Stimulated activated CD8-positive, alpha-beta memory T cell treated with anti-CD3 and anti-CD28 coated beads, Interleukin-12 subunit alpha, Interleukin-12 subunit beta, amount 100 ng/mL, for 1 hour (primary cell): ENCODE results near the gene BHLHE23.

Source experiments
- DNase-seq: peaks from one replicate; pipeline ENCODE4 v3.0.0-alpha.2; 2020; ENCODE audit warnings: low read depth

Gene BHLHE23

GRCh38 chr20:63006540-63007359 lies at the start of gene BHLHE23:
Gene BHLHE23, minus strand, starts transcription at chr20:63006964. Its CDS starts 190 bp downstream, at chr20:63006774.
- no peak for DNase-seq

GRCh38 chr20:63055575-63056235 lies 48.9 kb upstream of the BHLHE23 start:
- DNase-seq, result no peak

- DNase-seq, result no peak
These were observed 48.0 kb upstream of the BHLHE23 start for GRCh38 chr20:63054681-63055240.

- no peak for DNase-seq
These were observed 47.3 kb upstream of the BHLHE23 start for GRCh38 chr20:63054103-63054474.

- no peak for DNase-seq
These were observed 46.8 kb upstream of the BHLHE23 start for GRCh38 chr20:63053432-63054102.

GRCh38 chr20:63052571-63053431 lies 46.0 kb upstream of the BHLHE23 start:
- no peak for DNase-seq

GRCh38 chr20:63051911-63052310 lies 45.1 kb upstream of the BHLHE23 start:
- no peak for DNase-seq

- DNase-seq, result no peak
These were observed 44.6 kb upstream of the BHLHE23 start for GRCh38 chr20:63051186-63051860.

GRCh38 chr20:63050406-63050805 lies 43.6 kb upstream of the BHLHE23 start:
- no peak for DNase-seq

- DNase-seq, result no peak
These were observed 42.9 kb upstream of the BHLHE23 start for GRCh38 chr20:63049561-63050221.

- DNase-seq, result no peak
These were observed 42.4 kb upstream of the BHLHE23 start for GRCh38 chr20:63049191-63049518.

GRCh38 chr20:63048516-63049190 lies 41.9 kb upstream of the BHLHE23 start:
- DNase-seq, result no peak

GRCh38 chr20:63047946-63048345 lies 41.2 kb upstream of the BHLHE23 start:
- DNase-seq, result no peak

GRCh38 chr20:63047267-63047666 lies 40.5 kb upstream of the BHLHE23 start:
- DNase-seq, result no peak

GRCh38 chr20:63046841-63047240 lies 40.1 kb upstream of the BHLHE23 start:
- DNase-seq, result no peak

- no peak for DNase-seq
These were observed 39.2 kb upstream of the BHLHE23 start for GRCh38 chr20:63045991-63046390.

GRCh38 chr20:63045401-63045800 lies 38.6 kb upstream of the BHLHE23 start:
- DNase-seq, result no peak

- DNase-seq, result no peak
These were observed 37.8 kb upstream of the BHLHE23 start for GRCh38 chr20:63044605-63045004.

GRCh38 chr20:63044204-63044600 lies 37.4 kb upstream of the BHLHE23 start:
- no peak for DNase-seq
